Fibroblast of lung (primary cell): ENCODE measurements around the gene STON2.

ENCODE experiments used
- EZH2 ChIP-seq: IDR thresholded peaks from 2 replicates; pipeline ENCODE4 v1.5.1; 2012; ENCODE audit warnings: low read length, control low read depth, mild to moderate bottlenecking; ENCODE audit errors: missing control alignments
- TF ChIP-seq, protein P1 (sequence below), 2 donors: IDR thresholded peaks in 1 of 2; conservative IDR thresholded peaks in 1 of 2; 1 replicate in 1 of 2; 2 replicates in 1 of 2; pipeline ENCODE4 v1.5.1; 2011 to 2012; ENCODE audit warnings: low read length in 2 of 2, control low read depth in 1 of 2, inconsistent platforms in 1 of 2, low read depth in 1 of 2, mild to moderate bottlenecking in 1 of 2

DNA sequence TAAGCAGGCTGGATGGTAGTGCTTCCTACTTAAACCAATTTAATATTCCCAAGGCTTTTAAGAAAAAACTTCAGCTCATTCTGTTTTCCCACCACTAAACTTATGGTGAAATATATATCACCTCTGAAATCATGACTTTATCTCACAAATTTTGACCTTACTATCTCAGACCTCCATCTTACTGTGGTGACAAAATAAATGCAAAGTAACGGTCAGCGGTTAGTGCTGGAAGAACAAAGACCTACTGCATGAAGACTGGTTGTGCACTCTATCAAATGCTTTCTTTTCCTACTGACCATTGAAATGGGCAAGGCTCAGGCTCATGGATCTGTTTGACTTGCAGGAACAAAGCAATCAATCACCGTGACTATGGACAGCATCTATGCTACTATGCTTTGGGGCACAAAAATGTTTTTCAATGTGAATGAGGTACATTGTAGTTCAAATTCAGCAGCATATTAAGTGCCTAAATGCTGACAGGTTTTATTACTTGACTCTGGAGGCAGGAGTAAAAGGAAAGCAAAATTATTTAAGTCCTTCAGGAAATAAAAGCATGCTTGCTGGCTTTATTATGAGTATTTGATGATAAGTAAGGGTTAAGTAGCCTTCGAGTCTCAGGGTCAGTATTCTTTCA is 136.2 kb downstream of the STON2 start:
- TF ChIP-seq, protein P1, sequence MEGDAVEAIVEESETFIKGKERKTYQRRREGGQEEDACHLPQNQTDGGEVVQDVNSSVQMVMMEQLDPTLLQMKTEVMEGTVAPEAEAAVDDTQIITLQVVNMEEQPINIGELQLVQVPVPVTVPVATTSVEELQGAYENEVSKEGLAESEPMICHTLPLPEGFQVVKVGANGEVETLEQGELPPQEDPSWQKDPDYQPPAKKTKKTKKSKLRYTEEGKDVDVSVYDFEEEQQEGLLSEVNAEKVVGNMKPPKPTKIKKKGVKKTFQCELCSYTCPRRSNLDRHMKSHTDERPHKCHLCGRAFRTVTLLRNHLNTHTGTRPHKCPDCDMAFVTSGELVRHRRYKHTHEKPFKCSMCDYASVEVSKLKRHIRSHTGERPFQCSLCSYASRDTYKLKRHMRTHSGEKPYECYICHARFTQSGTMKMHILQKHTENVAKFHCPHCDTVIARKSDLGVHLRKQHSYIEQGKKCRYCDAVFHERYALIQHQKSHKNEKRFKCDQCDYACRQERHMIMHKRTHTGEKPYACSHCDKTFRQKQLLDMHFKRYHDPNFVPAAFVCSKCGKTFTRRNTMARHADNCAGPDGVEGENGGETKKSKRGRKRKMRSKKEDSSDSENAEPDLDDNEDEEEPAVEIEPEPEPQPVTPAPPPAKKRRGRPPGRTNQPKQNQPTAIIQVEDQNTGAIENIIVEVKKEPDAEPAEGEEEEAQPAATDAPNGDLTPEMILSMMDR (conservative IDR thresholded peaks at IDR 0.05 in 1 of 2, IDR thresholded peaks at IDR 0.05 in 1 of 2; ENCODE audit: low read depth in 1 of 2, low read length in 2 of 2) = no peak
- no peak for TF ChIP-seq EZH2
